H9 (cell line): Measurements from ENCODE around the gene VIPR1. TPM values are rescaled to one million over a fixed set of nuclear protein-coding genes. Genes with fewer than 3 reads are reported as not detected.

Experiments
- DNase-seq: peaks from one replicate; pipeline ENCODE4 v3.0.0-alpha.2; 2017
- H2AFZ ChIP-seq: one replicate; pipeline ENCODE4 v1.6.1; 2013; ENCODE audit warnings: mild to moderate bottlenecking, low read length, control low read depth, moderate library complexity
- H2AK5ac ChIP-seq: 2 replicates; pipeline ENCODE4 v1.6.1; 2013; ENCODE audit warnings: low read length, control low read depth, mixed read lengths; ENCODE audit not compliant: insufficient read length
- H2BK120ac ChIP-seq: one replicate; pipeline ENCODE4 v1.6.1; 2013; ENCODE audit warnings: low read depth, mild to moderate bottlenecking, low read length, control low read depth, inconsistent platforms; ENCODE audit not compliant: poor library complexity, severe bottlenecking
- H2BK12ac ChIP-seq: 2 replicates; pipeline ENCODE4 v1.6.1; 2013; ENCODE audit warnings: low read length, control low read depth, mixed read lengths, low read depth; ENCODE audit not compliant: insufficient read length
- H2BK15ac ChIP-seq: 2 replicates; pipeline ENCODE4 v1.6.1; 2013; ENCODE audit warnings: low read depth, low read length, control low read depth
- H2BK20ac ChIP-seq: one replicate; pipeline ENCODE4 v1.6.1; 2013; ENCODE audit warnings: low read depth, mild to moderate bottlenecking, low read length, control low read depth, inconsistent platforms; ENCODE audit not compliant: poor library complexity, severe bottlenecking
- H2BK5ac ChIP-seq: 2 replicates; pipeline ENCODE4 v1.6.1; 2013; ENCODE audit warnings: low read length, control low read depth, mixed read lengths; ENCODE audit not compliant: insufficient read length
- H3K14ac ChIP-seq: 2 replicates; pipeline ENCODE4 v1.6.1; 2013; ENCODE audit warnings: low read length, control low read depth; ENCODE audit not compliant: insufficient read depth
- H3K18ac ChIP-seq: 2 replicates; pipeline ENCODE4 v1.6.1; 2013; ENCODE audit warnings: low read depth, mild to moderate bottlenecking, mixed read lengths, low read length, control low read depth; ENCODE audit not compliant: insufficient read length
- H3K23ac ChIP-seq: 2 replicates; pipeline ENCODE4 v1.6.1; 2013; ENCODE audit warnings: low read length, control low read depth, mixed read lengths, low read depth; ENCODE audit not compliant: insufficient read length
- H3K23me2 ChIP-seq: 2 replicates; pipeline ENCODE4 v1.6.1; 2013; ENCODE audit warnings: low read depth, mild to moderate bottlenecking, mixed read lengths, low read length, control low read depth; ENCODE audit not compliant: insufficient read length, poor library complexity, severe bottlenecking
- H3K27ac ChIP-seq: 2 replicates; pipeline ENCODE4 v1.5.1; 2013; ENCODE audit warnings: low read length, control low read depth, mixed read lengths, low read depth; ENCODE audit not compliant: insufficient read length
- H3K27me3 ChIP-seq: 2 replicates; pipeline ENCODE4 v1.6.1; 2013; ENCODE audit warnings: low read length, control low read depth, inconsistent platforms; ENCODE audit not compliant: insufficient read depth
- H3K4ac ChIP-seq: 2 replicates; pipeline ENCODE4 v1.6.1; 2013; ENCODE audit warnings: low read depth, mild to moderate bottlenecking, control low read depth, inconsistent platforms, low read length, moderate library complexity
- H3K4me1 ChIP-seq: 2 replicates; pipeline ENCODE4 v1.6.1; 2013; ENCODE audit warnings: low read length, control low read depth, inconsistent platforms; ENCODE audit not compliant: insufficient read depth
- H3K4me2 ChIP-seq: 2 replicates; pipeline ENCODE4 v1.6.1; 2013; ENCODE audit warnings: low read length, control low read depth, mixed read lengths; ENCODE audit not compliant: insufficient read length, insufficient read depth
- H3K56ac ChIP-seq: 2 replicates; pipeline ENCODE4 v1.6.1; 2013; ENCODE audit warnings: low read depth, mild to moderate bottlenecking, mixed read lengths, low read length, control low read depth; ENCODE audit not compliant: insufficient read length
- H3K79me1 ChIP-seq: 2 replicates; pipeline ENCODE4 v1.6.1; 2013; ENCODE audit warnings: low read depth, mild to moderate bottlenecking, moderate library complexity, low read length, control low read depth, inconsistent platforms; ENCODE audit not compliant: insufficient read depth, poor library complexity, severe bottlenecking
- H3K79me2 ChIP-seq: 2 replicates; pipeline ENCODE4 v1.6.1; 2013; ENCODE audit warnings: low read length, control low read depth, inconsistent platforms; ENCODE audit not compliant: insufficient read depth
- H3K9ac ChIP-seq: 2 replicates; pipeline ENCODE4 v1.6.1; 2013; ENCODE audit warnings: low read length, control low read depth, mixed read lengths; ENCODE audit not compliant: insufficient read length; ENCODE audit errors: extremely low read depth
- H3K9me3 ChIP-seq: one replicate; pipeline ENCODE4 v1.6.1; 2013; ENCODE audit warnings: low read depth, low read length, inconsistent platforms; ENCODE audit not compliant: control insufficient read depth
- H3T11ph ChIP-seq: one replicate; pipeline ENCODE4 v1.6.1; 2013; ENCODE audit warnings: mild to moderate bottlenecking, low read length, control low read depth, inconsistent platforms
- H4K20me1 ChIP-seq: one replicate; pipeline ENCODE4 v1.6.1; 2013; ENCODE audit not compliant: control insufficient read depth, insufficient read length, insufficient read depth
- H4K5ac ChIP-seq: 2 replicates; pipeline ENCODE4 v1.6.1; 2013; ENCODE audit warnings: low read depth, mild to moderate bottlenecking, mixed read lengths, low read length, control low read depth; ENCODE audit not compliant: insufficient read length
- H4K8ac ChIP-seq: replicated peaks from 2 replicates; pipeline ENCODE4 v1.6.1; 2013; ENCODE audit warnings: low read length, control low read depth, mixed read lengths, low read depth; ENCODE audit not compliant: insufficient read length
- H4K91ac ChIP-seq: 2 replicates; pipeline ENCODE4 v1.6.1; 2013; ENCODE audit warnings: low read depth, mild to moderate bottlenecking, moderate library complexity, mixed read lengths, low read length, control low read depth; ENCODE audit not compliant: insufficient read length
- H3K27ac Mint-ChIP-seq, 3 experiments: 2 replicates in 2 of 3; 3 replicates in 1 of 3; pipeline ENCODE4 v1.8.0; 2020 to 2021; ENCODE audit warnings: mixed read lengths in 3 of 3, mild to moderate bottlenecking in 1 of 3, moderate library complexity in 1 of 3
- H3K27me3 Mint-ChIP-seq: 2 replicates; pipeline ENCODE4 v1.8.0; 2021; ENCODE audit warnings: low read depth, mild to moderate bottlenecking, moderate library complexity, mixed read lengths
- H3K36me3 Mint-ChIP-seq, 3 experiments: 2 replicates in 2 of 3; 3 replicates in 1 of 3; pipeline ENCODE4 v1.8.0; 2020 to 2021; ENCODE audit warnings: low read depth in 3 of 3, mixed read lengths in 3 of 3; ENCODE audit not compliant: insufficient read depth in 1 of 3
- H3K4me1 Mint-ChIP-seq, 2 experiments: 2 replicates each; pipeline ENCODE4 v1.8.0; 2020; ENCODE audit warnings: mixed read lengths in 2 of 2
- H3K4me3 Mint-ChIP-seq, 2 experiments: 2 replicates in 1 of 2; 3 replicates in 1 of 2; pipeline ENCODE4 v1.8.0; 2020 to 2021; ENCODE audit warnings: mild to moderate bottlenecking in 2 of 2, mixed read lengths in 2 of 2, moderate library complexity in 1 of 2
- H3K9me3 Mint-ChIP-seq, 2 experiments: 2 replicates in 1 of 2; 3 replicates in 1 of 2; pipeline ENCODE4 v1.8.0; 2020; ENCODE audit warnings: mild to moderate bottlenecking in 2 of 2, mixed read lengths in 2 of 2, moderate library complexity in 1 of 2
- CTCF ChIP-seq: fragments of 200-600 bp; sonication (generic); conservative IDR thresholded peaks from 3 replicates; pipeline ENCODE4 v1.8.0; 2021; ENCODE audit warnings: antibody characterized with exemption, mild to moderate bottlenecking
- total RNA-seq: library from RNA; stranded (reverse); gene quantifications from 2 replicates; pipeline ENCODE4 v1.2.1, GENCODE V29; 2021

The VIPR1 gene
- total RNA-seq, 1 experiment from 2014 or later = 6.5 TPM

- H2BK12ac ChIP-seq = no peak overlapping the region
- H3K36me3 Mint-ChIP-seq = no peaks in the 10 kb centered on the region
- H3K9me3 Mint-ChIP-seq = no peaks in the 10 kb centered on the region; a peak in 1 of 5 replicates
- no peak overlapping the region for H2AK5ac ChIP-seq
- no peak for DNase-seq
- H3K56ac ChIP-seq = no peak overlapping the region
- H3K27ac ChIP-seq = no peak overlapping the region
- H3K4me3 Mint-ChIP-seq = no peak overlapping the region
- H4K8ac ChIP-seq = no peak overlapping the region
- no peaks in the 10 kb centered on the region for H3K79me1 ChIP-seq
- H3T11ph ChIP-seq = no peak overlapping the region
- no peak overlapping the region for H2BK5ac ChIP-seq
- H3K23me2 ChIP-seq = no peaks in the 10 kb centered on the region
- H3K27me3 ChIP-seq = no peaks in the 10 kb centered on the region
- peaks cover 13% of the 10 kb centered on the region for H3K27me3 Mint-ChIP-seq
- H2AFZ ChIP-seq = no peak overlapping the region
- H4K91ac ChIP-seq = no peak overlapping the region
- no peak overlapping the region for H3K4ac ChIP-seq
- TF ChIP-seq CTCF = no peak
- no peak overlapping the region for H3K27ac Mint-ChIP-seq
- no peaks in the 10 kb centered on the region for H4K20me1 ChIP-seq
- no peaks in the 10 kb centered on the region for H3K79me2 ChIP-seq
- H3K4me2 ChIP-seq = no peak overlapping the region
- H3K4me1 ChIP-seq = no peaks in the 10 kb centered on the region
- no peak overlapping the region for H2BK120ac ChIP-seq
- no peaks in the 10 kb centered on the region for H3K4me1 Mint-ChIP-seq
- H3K18ac ChIP-seq = no peak overlapping the region
- H3K14ac ChIP-seq = no peak overlapping the region
- H2BK15ac ChIP-seq = no peak overlapping the region
- no peaks in the 10 kb centered on the region for H3K9me3 ChIP-seq
- no peak overlapping the region for H3K23ac ChIP-seq
- H2BK20ac ChIP-seq = no peak overlapping the region
- H3K9ac ChIP-seq = no peak overlapping the region
- H4K5ac ChIP-seq = no peak overlapping the region
Observed at GRCh38 chr3:42459151-42459550, 43.3 kb upstream of the VIPR1 start.
